ENCODE data around the gene PSEN1.

DNA sequence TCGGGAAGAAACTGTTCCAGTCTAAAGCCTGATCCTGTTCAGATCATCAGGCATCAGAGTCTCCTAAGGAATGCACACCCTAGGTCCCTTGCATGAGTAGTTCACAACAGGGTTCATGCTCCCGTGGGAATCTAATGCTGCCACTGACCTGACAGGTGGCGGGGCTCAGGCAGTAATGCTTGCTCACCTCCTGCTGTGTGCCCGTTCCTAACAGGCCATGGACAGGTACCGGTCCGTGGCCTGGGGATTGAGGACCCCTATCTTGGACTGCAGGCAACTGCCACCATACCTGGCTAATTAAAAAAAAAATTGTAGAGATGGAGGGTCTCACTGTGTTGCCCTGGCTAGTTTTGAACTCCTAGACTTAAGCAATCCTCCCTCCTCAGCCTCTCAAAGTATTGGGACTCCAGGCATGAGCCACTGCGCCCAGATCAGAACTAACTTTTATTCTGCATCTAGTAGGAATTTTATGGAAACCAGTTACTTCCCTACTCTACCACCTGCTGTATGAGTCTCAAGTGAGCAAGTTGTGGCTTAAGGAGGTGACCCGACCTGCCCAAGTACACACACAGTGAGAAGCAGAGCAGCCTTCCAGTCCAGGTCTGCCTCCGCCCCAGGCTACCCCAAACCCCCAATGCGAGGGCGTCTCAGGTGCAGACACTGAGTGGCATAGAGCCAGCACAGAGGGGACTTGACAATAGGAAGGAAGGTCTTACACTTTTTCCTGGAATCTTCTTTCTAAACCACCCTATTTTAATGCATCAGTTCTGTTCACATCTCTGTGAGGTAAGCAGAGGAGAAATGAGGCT lies 98.5 kb downstream of the PSEN1 start:
- TF ChIP-seq, protein P1, sequence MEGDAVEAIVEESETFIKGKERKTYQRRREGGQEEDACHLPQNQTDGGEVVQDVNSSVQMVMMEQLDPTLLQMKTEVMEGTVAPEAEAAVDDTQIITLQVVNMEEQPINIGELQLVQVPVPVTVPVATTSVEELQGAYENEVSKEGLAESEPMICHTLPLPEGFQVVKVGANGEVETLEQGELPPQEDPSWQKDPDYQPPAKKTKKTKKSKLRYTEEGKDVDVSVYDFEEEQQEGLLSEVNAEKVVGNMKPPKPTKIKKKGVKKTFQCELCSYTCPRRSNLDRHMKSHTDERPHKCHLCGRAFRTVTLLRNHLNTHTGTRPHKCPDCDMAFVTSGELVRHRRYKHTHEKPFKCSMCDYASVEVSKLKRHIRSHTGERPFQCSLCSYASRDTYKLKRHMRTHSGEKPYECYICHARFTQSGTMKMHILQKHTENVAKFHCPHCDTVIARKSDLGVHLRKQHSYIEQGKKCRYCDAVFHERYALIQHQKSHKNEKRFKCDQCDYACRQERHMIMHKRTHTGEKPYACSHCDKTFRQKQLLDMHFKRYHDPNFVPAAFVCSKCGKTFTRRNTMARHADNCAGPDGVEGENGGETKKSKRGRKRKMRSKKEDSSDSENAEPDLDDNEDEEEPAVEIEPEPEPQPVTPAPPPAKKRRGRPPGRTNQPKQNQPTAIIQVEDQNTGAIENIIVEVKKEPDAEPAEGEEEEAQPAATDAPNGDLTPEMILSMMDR (IDR thresholded peaks at IDR 0.05 in 2 of 3, conservative IDR thresholded peaks at IDR 0.05 in 1 of 3; ENCODE audit: borderline replicate concordance in 1 of 3, insufficient read depth in 1 of 3, low read depth in 2 of 3, low read length in 2 of 3) = no peak
- TF ChIP-seq JUND (IDR thresholded peaks at IDR 0.05) (no peak), YY1 (IDR thresholded peaks at IDR 0.05; ENCODE audit: extremely low read depth, insufficient replicate concordance, low read depth, low read length) (no peak), POLR2A (IDR thresholded peaks at IDR 0.05; ENCODE audit: borderline replicate concordance, extremely low read depth, insufficient read depth, insufficient read length) (no peak), EZH2 (IDR thresholded peaks at IDR 0.05) (no peak), RAD21 (IDR thresholded peaks at IDR 0.05; ENCODE audit: low read depth) (no peak), SIN3A (IDR thresholded peaks at IDR 0.05; ENCODE audit: low read depth) (no peak), SRF (IDR thresholded peaks at IDR 0.05; ENCODE audit: low read depth) (no peak), EGR1 (IDR thresholded peaks at IDR 0.05; ENCODE audit: low read depth) (no peak), POLR2AphosphoS5 (IDR thresholded peaks at IDR 0.05; ENCODE audit: low read depth, low read length) (no peak)
- TF ChIP-seq, protein P2, sequence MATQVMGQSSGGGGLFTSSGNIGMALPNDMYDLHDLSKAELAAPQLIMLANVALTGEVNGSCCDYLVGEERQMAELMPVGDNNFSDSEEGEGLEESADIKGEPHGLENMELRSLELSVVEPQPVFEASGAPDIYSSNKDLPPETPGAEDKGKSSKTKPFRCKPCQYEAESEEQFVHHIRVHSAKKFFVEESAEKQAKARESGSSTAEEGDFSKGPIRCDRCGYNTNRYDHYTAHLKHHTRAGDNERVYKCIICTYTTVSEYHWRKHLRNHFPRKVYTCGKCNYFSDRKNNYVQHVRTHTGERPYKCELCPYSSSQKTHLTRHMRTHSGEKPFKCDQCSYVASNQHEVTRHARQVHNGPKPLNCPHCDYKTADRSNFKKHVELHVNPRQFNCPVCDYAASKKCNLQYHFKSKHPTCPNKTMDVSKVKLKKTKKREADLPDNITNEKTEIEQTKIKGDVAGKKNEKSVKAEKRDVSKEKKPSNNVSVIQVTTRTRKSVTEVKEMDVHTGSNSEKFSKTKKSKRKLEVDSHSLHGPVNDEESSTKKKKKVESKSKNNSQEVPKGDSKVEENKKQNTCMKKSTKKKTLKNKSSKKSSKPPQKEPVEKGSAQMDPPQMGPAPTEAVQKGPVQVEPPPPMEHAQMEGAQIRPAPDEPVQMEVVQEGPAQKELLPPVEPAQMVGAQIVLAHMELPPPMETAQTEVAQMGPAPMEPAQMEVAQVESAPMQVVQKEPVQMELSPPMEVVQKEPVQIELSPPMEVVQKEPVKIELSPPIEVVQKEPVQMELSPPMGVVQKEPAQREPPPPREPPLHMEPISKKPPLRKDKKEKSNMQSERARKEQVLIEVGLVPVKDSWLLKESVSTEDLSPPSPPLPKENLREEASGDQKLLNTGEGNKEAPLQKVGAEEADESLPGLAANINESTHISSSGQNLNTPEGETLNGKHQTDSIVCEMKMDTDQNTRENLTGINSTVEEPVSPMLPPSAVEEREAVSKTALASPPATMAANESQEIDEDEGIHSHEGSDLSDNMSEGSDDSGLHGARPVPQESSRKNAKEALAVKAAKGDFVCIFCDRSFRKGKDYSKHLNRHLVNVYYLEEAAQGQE (IDR thresholded peaks at IDR 0.05; ENCODE audit: low read depth) = no peak
- TF ChIP-seq, protein P3, sequence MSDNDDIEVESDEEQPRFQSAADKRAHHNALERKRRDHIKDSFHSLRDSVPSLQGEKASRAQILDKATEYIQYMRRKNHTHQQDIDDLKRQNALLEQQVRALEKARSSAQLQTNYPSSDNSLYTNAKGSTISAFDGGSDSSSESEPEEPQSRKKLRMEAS (IDR thresholded peaks at IDR 0.05) = no peak

Data from HCT116 (cell line).